Inferior parietal cortex (tissue), 1 donor: Measurements from ENCODE around the gene OPA1.

Experiments
- DNase-seq: peaks from one replicate; pipeline ENCODE4 v3.0.0-alpha.2; 2016; ENCODE audit errors: extremely low spot score

OPA1 gene

GRCh38 chr3:193737191-193737751 is 144.3 kb downstream of the OPA1 start:
- DNase-seq, result no peak

- no peak for DNase-seq
Measured at GRCh38 chr3:193742628-193743027, 149.6 kb downstream of the OPA1 start.

GRCh38 chr3:193743702-193744047 is 150.7 kb downstream of the OPA1 start:
- DNase-seq, result no peak

- DNase-seq, result no peak
Measured at GRCh38 chr3:193744048-193744821, 151.2 kb downstream of the OPA1 start.

- DNase-seq, result peak; percentile 8
Measured at GRCh38 chr3:193744822-193745684, 152.0 kb downstream of the OPA1 start.

GRCh38 chr3:193746832-193747231 is 153.8 kb downstream of the OPA1 start:
- DNase-seq, result no peak
